Activated CD4-positive, CD25-positive, alpha-beta regulatory T cell treated with anti-CD3 and anti-CD28 coated beads, Interleukin-2, amount 50 U/mL, for 24 hours (primary cell): ENCODE measurements around the gene SP110.
A peak's percentile ranks its signal among the peaks of the same experiment; 100 is the strongest.
"Not testable (repeated sequence)": the region's sequence is repeated elsewhere in the genome, so short reads cannot be mapped to it uniquely, and the experiment has no call there.

ENCODE experiments used
- ATAC-seq, 2 donors: fragments of 150-1000 bp; cut with Tn5 transposase; one replicate each; pipeline ENCODE4 v1.10.0; 2021; ENCODE audit warnings: mild to moderate bottlenecking in 1 of 2, moderate library complexity in 1 of 2

The SP110 gene

DNA sequence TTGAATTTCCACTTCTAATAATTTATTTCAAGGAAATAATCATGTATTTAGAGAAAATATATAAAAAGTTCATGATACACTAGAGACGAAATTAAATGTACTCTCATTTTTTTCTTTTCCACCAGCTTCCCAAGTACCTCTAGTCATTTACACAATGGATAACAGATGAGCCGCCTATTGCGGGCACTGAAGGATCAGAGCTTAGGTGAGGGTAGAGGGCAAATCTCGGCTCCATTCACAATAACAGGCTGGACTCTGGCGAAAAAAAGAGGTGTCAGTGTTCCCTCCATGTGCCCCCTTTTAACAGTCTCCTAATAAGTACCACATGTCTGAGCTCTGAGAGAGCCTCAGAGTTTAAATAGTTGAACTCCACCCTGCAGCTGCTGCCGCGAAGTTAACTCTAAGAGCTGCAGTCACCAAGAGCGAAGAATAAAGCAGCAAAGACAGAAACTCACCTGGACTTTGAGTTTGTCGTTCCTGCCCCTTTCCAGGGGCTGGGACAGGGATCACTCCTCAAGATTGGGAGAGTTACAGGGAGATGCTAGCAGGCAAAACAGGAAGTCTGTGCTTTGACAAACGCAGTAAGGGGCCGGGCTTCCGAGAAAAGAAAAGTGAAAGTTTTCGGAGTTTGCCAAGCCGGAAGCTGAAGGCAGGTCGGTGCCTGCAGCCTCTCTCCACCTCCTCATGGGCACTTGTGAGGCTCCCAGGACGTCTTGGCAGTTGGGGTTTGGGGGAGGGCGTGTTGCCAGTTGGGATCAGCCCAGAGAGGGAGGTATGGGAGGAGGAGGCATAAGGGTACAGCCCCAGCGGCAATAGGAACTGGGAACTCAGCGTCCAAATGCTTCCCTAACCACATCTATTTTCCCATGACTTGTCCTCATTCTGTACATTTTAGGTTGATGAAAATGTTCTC lies at the start of gene SP110:
SP110 (minus strand) TSS at position 566 of the 913 bp plus-strand sequence. CDS start 3,057 bp downstream, outside the sequence.
- ATAC-seq, result peak; percentile 91 to 93

DNA sequence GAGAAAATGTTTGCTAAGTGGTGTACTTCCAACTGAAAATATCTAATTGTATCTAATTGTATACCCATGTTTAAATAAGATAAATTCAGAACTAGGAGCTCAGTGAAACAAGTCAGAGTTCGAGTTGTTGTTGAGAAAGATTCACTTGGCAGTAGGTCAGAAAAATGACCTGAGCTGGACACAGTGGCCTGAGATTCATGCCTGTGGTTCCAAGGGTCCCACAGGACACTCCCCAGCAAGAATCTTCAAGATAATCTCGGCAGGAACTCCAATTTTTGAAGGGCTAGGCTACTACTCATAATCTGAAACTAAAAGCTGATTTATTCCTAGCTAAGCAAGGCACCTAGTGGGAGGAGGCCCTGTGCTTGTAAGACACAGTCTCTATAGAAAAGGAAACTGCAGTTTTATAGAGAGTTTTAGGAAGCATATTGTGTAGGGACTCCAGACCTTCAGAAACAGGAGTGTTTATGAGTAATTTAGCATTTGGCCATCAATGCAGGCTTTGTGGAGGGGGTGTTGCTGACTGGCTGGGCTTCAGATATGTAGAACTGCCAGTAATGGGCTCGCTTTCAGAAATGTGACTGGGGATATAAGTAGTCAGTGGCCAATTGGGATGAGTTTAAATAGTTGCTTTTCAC lies 48.9 kb upstream of the SP110 start:
- peak in 1 of 2 donors; percentile 57 for ATAC-seq

- ATAC-seq, result peak; percentile 28 to 62
These were observed 47.8 kb upstream of the SP110 start for GRCh38 chr2:230267556-230267955.

GRCh38 chr2:230267059-230267458 lies 47.3 kb upstream of the SP110 start:
- ATAC-seq, result no peak

DNA sequence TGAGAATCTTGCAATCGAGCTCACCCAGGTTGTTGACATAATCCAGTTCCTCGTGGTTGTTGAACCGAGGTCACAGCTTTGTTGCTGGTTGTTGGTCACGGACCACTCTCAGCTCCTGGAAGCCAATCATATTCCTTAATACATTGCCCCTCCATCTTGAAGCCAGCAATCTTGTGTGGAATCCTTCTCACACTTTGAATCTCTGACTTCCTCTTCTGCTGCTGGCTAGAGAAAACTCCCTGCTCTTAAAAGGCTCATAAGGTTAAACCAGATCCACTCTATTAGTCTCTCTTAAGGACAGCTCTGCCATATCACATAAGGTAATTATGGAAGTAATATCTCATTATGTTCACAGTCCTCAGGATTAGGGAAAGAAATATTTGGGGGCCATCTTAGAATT lies 46.9 kb upstream of the SP110 start:
- no peak for ATAC-seq

- ATAC-seq, result not testable (repeated sequence)
These were observed 45.2 kb upstream of the SP110 start for GRCh38 chr2:230264945-230265344.

GRCh38 chr2:230262246-230262645 lies 42.5 kb upstream of the SP110 start:
- ATAC-seq, result peak; percentile 10 to 38

DNA sequence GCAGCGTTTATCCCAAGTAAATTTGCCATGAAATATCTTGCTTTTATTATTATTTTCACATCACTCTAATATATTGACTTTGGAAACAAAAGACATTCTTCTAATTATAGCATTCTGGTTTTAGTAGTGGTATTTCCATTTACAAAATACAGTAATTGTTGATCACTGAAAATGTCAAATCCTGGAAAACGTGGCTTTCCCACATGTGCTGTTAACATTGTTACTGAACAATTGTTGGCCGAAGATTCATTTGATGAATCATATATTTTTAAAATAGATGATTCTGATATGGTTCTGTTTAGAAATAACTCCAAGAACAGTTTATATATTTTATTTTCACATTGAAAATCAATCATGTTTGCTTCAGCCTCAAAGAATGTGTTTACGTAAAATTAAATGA lies 38.7 kb upstream of the SP110 start:
- no peak for ATAC-seq

DNA sequence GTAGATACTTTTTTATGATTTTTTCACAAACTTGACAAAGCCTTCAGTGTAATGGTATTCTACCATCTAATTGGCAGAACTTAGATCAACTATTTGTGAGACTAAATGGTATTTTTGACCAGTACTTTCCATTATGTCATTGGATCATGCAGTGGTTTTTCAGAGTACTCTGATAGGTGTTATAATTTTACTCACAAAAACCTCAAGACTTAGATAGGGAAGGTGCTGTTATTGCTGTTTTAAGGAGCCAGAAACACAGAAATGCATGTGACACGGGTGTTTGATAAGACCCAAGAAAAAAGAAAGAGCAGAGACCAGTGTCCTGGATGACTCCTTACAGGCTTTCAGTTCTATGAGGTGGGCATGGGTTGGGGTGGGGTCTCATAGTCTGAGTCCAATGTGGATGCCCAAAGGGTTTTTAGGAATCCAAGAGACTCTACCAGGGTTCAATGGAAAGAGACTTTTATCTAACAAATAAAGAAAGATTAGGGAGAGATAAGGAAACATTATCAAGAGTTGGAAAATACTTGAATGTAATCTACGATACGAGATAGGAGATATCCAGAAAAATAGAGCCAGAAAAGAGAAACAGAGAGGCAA lies 37.0 kb upstream of the SP110 start:
- peak; percentile 78 to 80 for ATAC-seq

- peak; percentile 52 to 64 for ATAC-seq
These were observed 34.5 kb upstream of the SP110 start for GRCh38 chr2:230254152-230254881.

DNA sequence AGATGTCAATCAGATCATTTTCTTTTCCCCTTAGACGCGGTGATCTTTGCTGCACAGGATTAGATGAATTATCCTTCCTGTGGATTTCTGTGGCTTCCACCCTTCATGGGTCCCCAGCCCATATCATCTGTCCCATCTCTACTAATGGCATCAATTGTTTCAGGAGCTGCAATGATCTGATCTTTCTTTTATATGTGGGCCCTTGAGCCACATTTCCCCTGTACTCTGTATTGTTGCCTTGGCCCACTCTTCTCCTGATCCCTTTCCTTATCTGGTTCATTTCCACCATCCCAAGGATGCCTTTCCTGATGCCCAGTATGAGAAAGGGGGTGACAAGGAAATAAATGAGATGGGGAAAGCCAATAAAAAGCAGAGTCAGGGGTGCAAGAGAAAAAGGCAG lies 30.4 kb upstream of the SP110 start:
- no peak for ATAC-seq

- ATAC-seq, result no peak
These were observed 26.4 kb upstream of the SP110 start for GRCh38 chr2:230246206-230246605.

DNA sequence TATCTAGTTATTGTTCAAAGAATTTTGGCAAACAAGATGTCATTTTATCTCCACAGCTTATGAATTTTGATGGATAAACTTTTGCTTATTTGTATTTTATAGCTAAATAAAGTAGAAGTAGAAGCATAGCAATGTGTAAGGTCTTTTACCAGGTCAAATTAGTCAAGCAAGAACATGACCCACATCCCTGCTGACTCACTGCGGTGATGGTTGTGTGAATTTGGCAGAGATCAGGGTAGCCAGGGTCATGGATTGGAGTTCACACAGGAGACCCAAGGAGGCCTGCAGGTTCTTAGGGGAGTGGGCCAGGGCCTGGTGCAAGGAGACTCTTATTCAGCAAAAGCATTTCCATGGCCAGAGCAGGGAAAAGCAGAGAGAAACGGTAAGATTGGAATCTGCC lies 24.4 kb upstream of the SP110 start:
- ATAC-seq, result no peak

DNA sequence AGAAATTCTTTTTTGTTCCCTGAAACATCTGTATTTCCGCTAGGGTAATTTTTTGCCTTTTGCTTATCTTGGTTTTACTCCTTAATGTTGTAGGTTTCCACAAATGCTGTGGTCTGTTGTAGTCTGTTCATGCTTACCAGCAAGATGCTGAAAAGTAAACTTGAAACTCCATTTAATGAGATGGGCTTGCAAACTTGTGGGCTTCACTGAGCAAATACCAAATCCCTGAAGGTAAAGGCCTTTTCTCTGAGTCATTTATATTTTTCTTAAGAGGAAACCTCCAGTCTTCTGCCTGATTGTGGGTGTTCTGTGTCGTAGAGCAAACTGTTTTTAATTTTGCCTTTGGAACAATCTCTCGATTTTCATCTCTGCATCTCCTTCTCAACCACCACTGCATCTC lies 15.1 kb upstream of the SP110 start:
- ATAC-seq, result peak in 1 of 2 donors; percentile 65

DNA sequence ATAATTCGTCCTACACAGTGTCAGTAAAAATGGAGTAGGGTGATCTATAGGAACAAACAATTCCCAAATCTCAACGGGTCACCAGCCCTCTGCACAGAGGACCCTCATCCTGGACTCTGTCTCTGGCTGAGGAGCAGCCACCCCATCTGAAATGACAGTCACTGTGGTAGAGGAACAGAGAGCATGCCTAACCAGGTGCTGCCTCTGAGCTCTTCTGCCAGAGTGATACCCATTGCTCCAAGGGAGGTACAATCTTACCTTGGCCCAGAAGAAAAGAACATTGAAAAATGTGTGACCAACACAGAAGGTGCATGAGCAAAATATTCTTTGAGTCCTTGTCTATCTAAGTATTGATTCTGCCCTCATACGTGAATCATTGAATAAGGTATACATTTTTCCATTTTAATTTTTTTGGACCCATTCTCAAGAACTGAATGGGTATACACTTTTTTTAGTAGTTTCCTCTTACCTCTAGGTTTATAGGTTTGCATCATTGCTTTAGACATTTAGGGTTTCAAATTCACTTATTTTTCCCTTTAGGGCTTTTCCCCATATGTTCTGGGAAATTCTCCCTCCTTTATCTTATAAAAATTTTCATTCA lies 14.4 kb upstream of the SP110 start:
- no peak for ATAC-seq

DNA sequence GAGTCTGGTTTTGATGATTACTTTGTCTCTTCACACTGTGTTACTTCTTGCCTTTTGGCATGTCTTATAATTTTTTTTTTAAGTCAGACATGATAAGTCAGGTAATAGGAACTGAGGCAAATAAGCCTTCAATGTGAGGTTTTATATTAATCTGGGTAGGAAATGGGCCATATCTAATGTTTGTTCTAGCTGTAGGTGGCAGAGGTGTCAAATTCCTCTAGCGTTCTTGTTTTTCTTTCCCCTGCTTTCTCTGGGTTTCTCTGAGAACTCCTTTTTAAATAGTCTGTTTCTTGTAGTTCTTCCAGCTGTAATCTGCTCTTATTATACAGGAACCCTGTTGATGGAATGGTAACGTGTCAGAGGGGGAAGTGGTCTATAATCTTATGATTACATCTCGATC lies 11.5 kb upstream of the SP110 start:
- ATAC-seq, result no peak

GRCh38 chr2:230230496-230231200 lies 10.9 kb upstream of the SP110 start:
- ATAC-seq, result no peak

- no peak for ATAC-seq
These were observed 10.3 kb upstream of the SP110 start for GRCh38 chr2:230230087-230230486.

- ATAC-seq, result no peak
These were observed 7.4 kb upstream of the SP110 start for GRCh38 chr2:230227216-230227615.

DNA sequence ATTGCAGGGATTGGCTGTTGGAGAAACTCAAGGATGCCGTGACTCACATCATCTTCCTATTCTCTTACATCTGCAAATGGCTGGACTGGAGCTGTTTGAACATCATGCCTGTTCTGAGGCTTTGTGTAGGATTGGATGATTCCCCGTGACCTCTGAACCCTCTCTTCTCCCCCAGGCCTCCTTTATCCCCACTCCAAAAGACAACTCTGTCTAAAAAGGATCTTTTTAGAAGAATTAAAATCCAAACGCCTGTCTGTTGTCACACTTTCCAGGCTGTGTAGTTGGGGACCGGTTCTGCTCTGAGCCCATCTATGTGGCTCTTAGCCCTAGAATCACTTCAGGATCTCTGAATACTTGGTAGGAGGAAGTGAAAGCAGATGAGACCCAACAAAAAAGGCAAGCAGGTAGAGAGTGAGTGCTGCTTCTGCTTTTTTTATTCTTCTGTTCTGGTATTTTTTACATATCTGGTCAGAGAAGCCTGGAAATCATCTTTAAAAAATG lies 6.3 kb upstream of the SP110 start:
- ATAC-seq, result peak; percentile 33 to 37

DNA sequence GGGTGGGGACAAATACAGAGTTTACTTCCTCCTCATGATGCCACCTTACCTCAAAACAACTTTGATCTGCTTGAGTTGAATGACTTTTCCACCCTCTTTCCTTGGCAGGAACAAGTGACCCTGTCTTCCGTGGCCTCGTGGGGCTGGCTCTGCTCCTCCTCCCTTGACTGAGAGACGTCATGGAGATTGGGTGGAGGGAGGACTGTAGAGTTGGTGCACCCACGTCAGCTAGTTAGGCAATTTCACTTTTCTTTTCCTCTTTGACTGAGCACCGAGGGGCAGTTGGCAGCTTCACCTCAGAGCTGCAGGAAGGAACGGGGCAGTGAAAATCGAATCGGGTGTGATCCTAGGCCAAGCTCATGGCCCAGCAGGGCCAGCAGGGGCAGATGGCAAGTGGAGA lies 5.7 kb upstream of the SP110 start, which contains the start of gene SP140:
SP140 (plus strand) TSS at position 251 of the 400 bp plus-strand sequence; CDS start at position 360, 109 bp downstream.
- peak; percentile 96 to 97 for ATAC-seq
